Neural crest cell (in vitro differentiated cells): ENCODE results near the gene INSYN1. TPM values are rescaled to one million over a fixed set of nuclear protein-coding genes. Genes with fewer than 3 reads are reported as not detected.
"Not testable (repeated sequence)": the region's sequence is repeated elsewhere in the genome, so short reads cannot be mapped to it uniquely, and the experiment has no call there.

Source experiments
- DNase-seq: peaks from one replicate; pipeline ENCODE4 v3.0.0; 2021; ENCODE audit warnings: low read depth, mixed read lengths, low spot score
- H3K27ac Mint-ChIP-seq: one replicate; pipeline ENCODE4 v1.8.0; 2021; ENCODE audit warnings: mild to moderate bottlenecking, mixed read lengths; ENCODE audit not compliant: unreplicated experiment
- H3K27me3 Mint-ChIP-seq: 2 replicates; pipeline ENCODE4 v1.8.0; 2021; ENCODE audit warnings: low read depth, mild to moderate bottlenecking, mixed read lengths
- H3K36me3 Mint-ChIP-seq: 2 replicates; pipeline ENCODE4 v1.8.0; 2021; ENCODE audit warnings: low read depth, mild to moderate bottlenecking, mixed read lengths
- H3K4me1 Mint-ChIP-seq: 2 replicates; pipeline ENCODE4 v1.8.0; 2021; ENCODE audit warnings: mixed read lengths
- H3K4me3 Mint-ChIP-seq: one replicate; pipeline ENCODE4 v1.8.0; 2021; ENCODE audit warnings: mild to moderate bottlenecking, mixed read lengths
- H3K9me3 Mint-ChIP-seq: 2 replicates; pipeline ENCODE4 v1.8.0; 2021; ENCODE audit warnings: mixed read lengths
- CTCF ChIP-seq: fragments of 200-600 bp; sonication (generic); conservative IDR thresholded peaks from 2 replicates; pipeline ENCODE4 v1.5.0; 2021; ENCODE audit warnings: antibody characterized with exemption, mild to moderate bottlenecking
- total RNA-seq: library from RNA; stranded (reverse); gene quantifications from 2 replicates; pipeline ENCODE4 v1.2.1, GENCODE V29; 2021

The INSYN1 gene
- total RNA-seq, 1 donor from 2014 or later = 9.5 TPM

- Mint-ChIP-seq H3K4me3 (no peak overlapping the region), H3K27ac (no peak overlapping the region), H3K4me1 (peaks cover 41% of the 10 kb centered on the region), H3K36me3 (no peaks in the 10 kb centered on the region), H3K27me3 (no peaks in the 10 kb centered on the region), H3K9me3 (no peaks in the 10 kb centered on the region)
- DNase-seq = no peak
- no peak for TF ChIP-seq CTCF
Measured at GRCh38 chr15:73744293-73744692, 8.9 kb downstream of the INSYN1 start.

GRCh38 chr15:73741321-73741836 lies 11.8 kb downstream of the INSYN1 start:
- no peak for DNase-seq
- Mint-ChIP-seq H3K9me3 (no peaks in the 10 kb centered on the region), H3K4me1 (peaks cover 34% of the 10 kb centered on the region), H3K36me3 (no peaks in the 10 kb centered on the region), H3K27ac (peak overlapping the region; percentile 22), H3K27me3 (no peaks in the 10 kb centered on the region), H3K4me3 (peak overlapping the region; percentile 11)
- TF ChIP-seq CTCF = no peak

- Mint-ChIP-seq H3K9me3 (no peaks in the 10 kb centered on the region), H3K4me3 (no peak overlapping the region), H3K27me3 (no peaks in the 10 kb centered on the region), H3K4me1 (peaks cover 28% of the 10 kb centered on the region), H3K27ac (no peak overlapping the region), H3K36me3 (no peaks in the 10 kb centered on the region)
- no peak for TF ChIP-seq CTCF
- DNase-seq = no peak
Measured at GRCh38 chr15:73740152-73741048, 12.8 kb downstream of the INSYN1 start.

- Mint-ChIP-seq H3K9me3 (no peaks in the 10 kb centered on the region), H3K4me3 (no peak overlapping the region), H3K27ac (no peak overlapping the region), H3K4me1 (peaks cover 20% of the 10 kb centered on the region), H3K27me3 (no peaks in the 10 kb centered on the region), H3K36me3 (no peaks in the 10 kb centered on the region)
- no peak for TF ChIP-seq CTCF
- no peak for DNase-seq
Measured at GRCh38 chr15:73737535-73737934, 15.6 kb downstream of the INSYN1 start.

- H3K27ac Mint-ChIP-seq = no peak overlapping the region
- H3K27me3 Mint-ChIP-seq = no peaks in the 10 kb centered on the region
- no peaks in the 10 kb centered on the region for H3K36me3 Mint-ChIP-seq
- TF ChIP-seq CTCF = no peak
- no peaks in the 10 kb centered on the region for H3K4me1 Mint-ChIP-seq
- no peak overlapping the region for H3K4me3 Mint-ChIP-seq
- no peak for DNase-seq
- H3K9me3 Mint-ChIP-seq = no peaks in the 10 kb centered on the region
Measured at GRCh38 chr15:73732930-73733329, 20.2 kb downstream of the INSYN1 start.

GRCh38 chr15:73732051-73732450 lies 21.1 kb downstream of the INSYN1 start:
- DNase-seq, H3K9me3 Mint-ChIP-seq, H3K4me1 Mint-ChIP-seq, H3K36me3 Mint-ChIP-seq, H3K4me3 Mint-ChIP-seq, H3K27me3 Mint-ChIP-seq, H3K27ac Mint-ChIP-seq: not testable (repeated sequence)
